Measurements from ENCODE around the gene FILIP1L.

Gene FILIP1L

GRCh38 chr3:100024520-100025303 lies 89.6 kb downstream of the FILIP1L start:
- Histone ChIP-seq H3K4me3 (ENCODE audit: low read depth, low read length) (no peak overlapping the region), H3K27me3 (ENCODE audit: control insufficient read depth, insufficient read depth, low read length) (no peaks in the 10 kb centered on the region), H3K36me3 (ENCODE audit: control insufficient read depth, insufficient read depth, low read length) (no peaks in the 10 kb centered on the region), H3K9ac (ENCODE audit: low read depth, low read length) (no peak overlapping the region), H3K4me1 (ENCODE audit: control insufficient read depth, insufficient read depth, low read length) (no peaks in the 10 kb centered on the region), H3K9me3 (ENCODE audit: control insufficient read depth, insufficient read depth, low read length) (no peaks in the 10 kb centered on the region), H3K27ac (ENCODE audit: low read depth, low read length) (no peak overlapping the region)

GRCh38 chr3:100023595-100023994 lies 90.7 kb downstream of the FILIP1L start:
- no peaks in the 10 kb centered on the region for H3K36me3 ChIP-seq (ENCODE audit: control insufficient read depth, insufficient read depth, low read length)
- no peak overlapping the region for H3K9ac ChIP-seq (ENCODE audit: low read depth, low read length)
- no peak overlapping the region for H3K27ac ChIP-seq (ENCODE audit: low read depth, low read length)
- no peaks in the 10 kb centered on the region for H3K9me3 ChIP-seq (ENCODE audit: control insufficient read depth, insufficient read depth, low read length)
- no peak overlapping the region for H3K4me3 ChIP-seq (ENCODE audit: low read depth, low read length)
- H3K27me3 ChIP-seq (ENCODE audit: control insufficient read depth, insufficient read depth, low read length): no peaks in the 10 kb centered on the region
- no peaks in the 10 kb centered on the region for H3K4me1 ChIP-seq (ENCODE audit: control insufficient read depth, insufficient read depth, low read length)

- H3K36me3 ChIP-seq (ENCODE audit: control insufficient read depth, insufficient read depth, low read length): no peaks in the 10 kb centered on the region
- H3K9me3 ChIP-seq (ENCODE audit: control insufficient read depth, insufficient read depth, low read length): no peaks in the 10 kb centered on the region
- no peak overlapping the region for H3K27ac ChIP-seq (ENCODE audit: low read depth, low read length)
- no peak overlapping the region for H3K9ac ChIP-seq (ENCODE audit: low read depth, low read length)
- H3K4me1 ChIP-seq (ENCODE audit: control insufficient read depth, insufficient read depth, low read length): no peaks in the 10 kb centered on the region
- H3K27me3 ChIP-seq (ENCODE audit: control insufficient read depth, insufficient read depth, low read length): no peaks in the 10 kb centered on the region
- H3K4me3 ChIP-seq (ENCODE audit: low read depth, low read length): no peak overlapping the region
These were observed 91.2 kb downstream of the FILIP1L start for GRCh38 chr3:100023150-100023549.

GRCh38 chr3:100022506-100022905 lies 91.8 kb downstream of the FILIP1L start:
- Histone ChIP-seq H3K27ac (ENCODE audit: low read depth, low read length) (no peak overlapping the region), H3K9ac (ENCODE audit: low read depth, low read length) (no peak overlapping the region), H3K36me3 (ENCODE audit: control insufficient read depth, insufficient read depth, low read length) (no peaks in the 10 kb centered on the region), H3K4me3 (ENCODE audit: low read depth, low read length) (no peak overlapping the region), H3K27me3 (ENCODE audit: control insufficient read depth, insufficient read depth, low read length) (no peaks in the 10 kb centered on the region), H3K9me3 (ENCODE audit: control insufficient read depth, insufficient read depth, low read length) (no peaks in the 10 kb centered on the region), H3K4me1 (ENCODE audit: control insufficient read depth, insufficient read depth, low read length) (no peaks in the 10 kb centered on the region)

GRCh38 chr3:100020876-100021644 lies 93.2 kb downstream of the FILIP1L start:
- H3K27ac ChIP-seq (ENCODE audit: low read depth, low read length): no peak overlapping the region
- no peaks in the 10 kb centered on the region for H3K9me3 ChIP-seq (ENCODE audit: control insufficient read depth, insufficient read depth, low read length)
- no peaks in the 10 kb centered on the region for H3K36me3 ChIP-seq (ENCODE audit: control insufficient read depth, insufficient read depth, low read length)
- H3K4me1 ChIP-seq (ENCODE audit: control insufficient read depth, insufficient read depth, low read length): peaks cover 6% of the 10 kb centered on the region
- H3K9ac ChIP-seq (ENCODE audit: low read depth, low read length): no peak overlapping the region
- H3K4me3 ChIP-seq (ENCODE audit: low read depth, low read length): no peak overlapping the region
- H3K27me3 ChIP-seq (ENCODE audit: control insufficient read depth, insufficient read depth, low read length): no peaks in the 10 kb centered on the region

- Histone ChIP-seq H3K27me3 (ENCODE audit: control insufficient read depth, insufficient read depth, low read length) (no peaks in the 10 kb centered on the region), H3K27ac (ENCODE audit: low read depth, low read length) (no peak overlapping the region), H3K9ac (ENCODE audit: low read depth, low read length) (no peak overlapping the region), H3K4me3 (ENCODE audit: low read depth, low read length) (no peak overlapping the region), H3K9me3 (ENCODE audit: control insufficient read depth, insufficient read depth, low read length) (no peaks in the 10 kb centered on the region), H3K4me1 (ENCODE audit: control insufficient read depth, insufficient read depth, low read length) (peaks cover 10% of the 10 kb centered on the region), H3K36me3 (ENCODE audit: control insufficient read depth, insufficient read depth, low read length) (no peaks in the 10 kb centered on the region)
These were observed 94.6 kb downstream of the FILIP1L start for GRCh38 chr3:100019719-100020118.

GRCh38 chr3:100018806-100019205 lies 95.5 kb downstream of the FILIP1L start:
- H3K4me1 ChIP-seq (ENCODE audit: control insufficient read depth, insufficient read depth, low read length): peaks cover 10% of the 10 kb centered on the region
- H3K27ac ChIP-seq (ENCODE audit: low read depth, low read length): no peak overlapping the region
- no peaks in the 10 kb centered on the region for H3K9me3 ChIP-seq (ENCODE audit: control insufficient read depth, insufficient read depth, low read length)
- H3K27me3 ChIP-seq (ENCODE audit: control insufficient read depth, insufficient read depth, low read length): no peaks in the 10 kb centered on the region
- no peak overlapping the region for H3K4me3 ChIP-seq (ENCODE audit: low read depth, low read length)
- H3K9ac ChIP-seq (ENCODE audit: low read depth, low read length): no peak overlapping the region
- no peaks in the 10 kb centered on the region for H3K36me3 ChIP-seq (ENCODE audit: control insufficient read depth, insufficient read depth, low read length)

GRCh38 chr3:100010087-100010417 lies 104.2 kb downstream of the FILIP1L start:
- Histone ChIP-seq H3K4me1 (ENCODE audit: control insufficient read depth, insufficient read depth, low read length) (peaks cover 16% of the 10 kb centered on the region), H3K4me3 (ENCODE audit: low read depth, low read length) (no peak overlapping the region), H3K27me3 (ENCODE audit: control insufficient read depth, insufficient read depth, low read length) (no peaks in the 10 kb centered on the region), H3K36me3 (ENCODE audit: control insufficient read depth, insufficient read depth, low read length) (no peaks in the 10 kb centered on the region), H3K27ac (ENCODE audit: low read depth, low read length) (no peak overlapping the region), H3K9me3 (ENCODE audit: control insufficient read depth, insufficient read depth, low read length) (no peaks in the 10 kb centered on the region), H3K9ac (ENCODE audit: low read depth, low read length) (no peak overlapping the region)

GRCh38 chr3:100009276-100010086 lies 104.8 kb downstream of the FILIP1L start:
- Histone ChIP-seq H3K4me3 (ENCODE audit: low read depth, low read length) (no peak overlapping the region), H3K4me1 (ENCODE audit: control insufficient read depth, insufficient read depth, low read length) (peaks cover 17% of the 10 kb centered on the region), H3K36me3 (ENCODE audit: control insufficient read depth, insufficient read depth, low read length) (no peaks in the 10 kb centered on the region), H3K27ac (ENCODE audit: low read depth, low read length) (no peak overlapping the region), H3K27me3 (ENCODE audit: control insufficient read depth, insufficient read depth, low read length) (no peaks in the 10 kb centered on the region), H3K9ac (ENCODE audit: low read depth, low read length) (no peak overlapping the region), H3K9me3 (ENCODE audit: control insufficient read depth, insufficient read depth, low read length) (no peaks in the 10 kb centered on the region)

- Histone ChIP-seq H3K9me3 (ENCODE audit: control insufficient read depth, insufficient read depth, low read length) (no peaks in the 10 kb centered on the region), H3K4me3 (ENCODE audit: low read depth, low read length) (no peak overlapping the region), H3K36me3 (ENCODE audit: control insufficient read depth, insufficient read depth, low read length) (no peaks in the 10 kb centered on the region), H3K27ac (ENCODE audit: low read depth, low read length) (no peak overlapping the region), H3K9ac (ENCODE audit: low read depth, low read length) (no peak overlapping the region), H3K27me3 (ENCODE audit: control insufficient read depth, insufficient read depth, low read length) (no peaks in the 10 kb centered on the region), H3K4me1 (ENCODE audit: control insufficient read depth, insufficient read depth, low read length) (peaks cover 20% of the 10 kb centered on the region)
These were observed 106.1 kb downstream of the FILIP1L start for GRCh38 chr3:100008081-100008698.

Data from HUES48 (cell line).